Measurements from ENCODE around the gene TMEM247.
A peak's percentile ranks its signal among the peaks of the same experiment; 100 is the strongest.
"Not testable (repeated sequence)": the region's sequence is repeated elsewhere in the genome, so short reads cannot be mapped to it uniquely, and the experiment has no call there.

Gene TMEM247

DNA sequence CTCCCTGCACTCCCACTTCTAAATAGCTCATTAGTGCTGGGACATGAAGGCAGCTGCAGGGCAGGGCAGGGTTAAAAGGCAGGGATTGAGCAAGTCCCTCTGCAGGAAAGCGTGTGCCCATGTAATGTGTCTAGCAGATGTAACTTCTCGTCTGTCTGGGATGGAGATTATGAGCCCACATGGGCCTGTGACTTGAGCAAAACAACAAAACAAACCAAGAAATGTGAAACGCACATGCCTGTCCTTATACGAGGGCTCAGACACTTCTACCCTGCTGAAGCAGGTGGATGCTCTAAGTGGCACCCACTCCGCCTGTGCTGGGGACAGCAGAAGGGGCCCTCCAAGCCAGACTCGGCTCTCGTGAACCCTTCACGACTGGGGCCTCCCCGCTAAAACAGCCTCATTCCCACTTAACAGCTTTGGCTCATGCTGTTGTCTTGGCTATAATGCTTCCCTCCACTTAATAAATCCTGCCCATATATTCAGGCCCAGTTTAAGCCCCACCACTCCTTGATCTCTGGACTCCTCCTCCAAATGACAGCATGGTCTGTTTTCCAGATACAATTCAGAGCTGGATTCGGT is 40.9 kb downstream of the TMEM247 start:
- in situ Hi-C loops (cut with HindIII; ENCODE audit: low sequenced_read_pairs) = no loop called here
- TF ChIP-seq, protein P1, sequence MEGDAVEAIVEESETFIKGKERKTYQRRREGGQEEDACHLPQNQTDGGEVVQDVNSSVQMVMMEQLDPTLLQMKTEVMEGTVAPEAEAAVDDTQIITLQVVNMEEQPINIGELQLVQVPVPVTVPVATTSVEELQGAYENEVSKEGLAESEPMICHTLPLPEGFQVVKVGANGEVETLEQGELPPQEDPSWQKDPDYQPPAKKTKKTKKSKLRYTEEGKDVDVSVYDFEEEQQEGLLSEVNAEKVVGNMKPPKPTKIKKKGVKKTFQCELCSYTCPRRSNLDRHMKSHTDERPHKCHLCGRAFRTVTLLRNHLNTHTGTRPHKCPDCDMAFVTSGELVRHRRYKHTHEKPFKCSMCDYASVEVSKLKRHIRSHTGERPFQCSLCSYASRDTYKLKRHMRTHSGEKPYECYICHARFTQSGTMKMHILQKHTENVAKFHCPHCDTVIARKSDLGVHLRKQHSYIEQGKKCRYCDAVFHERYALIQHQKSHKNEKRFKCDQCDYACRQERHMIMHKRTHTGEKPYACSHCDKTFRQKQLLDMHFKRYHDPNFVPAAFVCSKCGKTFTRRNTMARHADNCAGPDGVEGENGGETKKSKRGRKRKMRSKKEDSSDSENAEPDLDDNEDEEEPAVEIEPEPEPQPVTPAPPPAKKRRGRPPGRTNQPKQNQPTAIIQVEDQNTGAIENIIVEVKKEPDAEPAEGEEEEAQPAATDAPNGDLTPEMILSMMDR (IDR thresholded peaks at IDR 0.05; ENCODE audit: low read depth, low read length) = no peak
- no peak for DNase-seq (ENCODE audit: low read depth, low spot score)
- H3K4me3 ChIP-seq (ENCODE audit: low read depth, low read length) = no peak overlapping the region

DNA sequence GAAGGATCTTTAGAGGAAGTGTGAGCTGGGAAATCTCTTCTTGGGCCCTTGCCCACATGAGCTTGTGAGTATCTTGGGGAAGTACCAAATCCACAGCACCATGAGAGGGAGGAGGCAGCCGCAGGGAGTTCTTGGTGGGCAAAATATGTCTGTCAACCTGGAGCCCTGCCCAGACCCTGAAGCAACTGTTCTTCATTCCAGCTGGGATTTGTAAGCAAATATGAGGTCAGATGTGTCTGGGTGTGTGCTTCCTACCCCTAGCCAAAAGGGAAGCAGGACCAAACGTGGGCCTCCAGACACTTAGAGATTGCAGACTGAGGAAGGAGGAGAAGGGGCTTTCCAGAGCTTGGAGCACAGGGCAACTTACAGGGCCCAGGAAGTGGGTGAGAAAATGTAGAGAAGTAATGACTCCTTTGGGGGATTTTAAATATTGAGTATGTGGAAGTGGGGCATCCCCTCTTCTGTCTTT is 41.9 kb downstream of the TMEM247 start:
- TF ChIP-seq, protein P1 (IDR thresholded peaks at IDR 0.05; ENCODE audit: low read depth, low read length) = no peak
- in situ Hi-C loops (cut with HindIII; ENCODE audit: low sequenced_read_pairs) = no loop called here
- H3K4me3 ChIP-seq (ENCODE audit: low read depth, low read length) = no peak overlapping the region
- DNase-seq (ENCODE audit: low read depth, low spot score) = peak; percentile 44

DNA sequence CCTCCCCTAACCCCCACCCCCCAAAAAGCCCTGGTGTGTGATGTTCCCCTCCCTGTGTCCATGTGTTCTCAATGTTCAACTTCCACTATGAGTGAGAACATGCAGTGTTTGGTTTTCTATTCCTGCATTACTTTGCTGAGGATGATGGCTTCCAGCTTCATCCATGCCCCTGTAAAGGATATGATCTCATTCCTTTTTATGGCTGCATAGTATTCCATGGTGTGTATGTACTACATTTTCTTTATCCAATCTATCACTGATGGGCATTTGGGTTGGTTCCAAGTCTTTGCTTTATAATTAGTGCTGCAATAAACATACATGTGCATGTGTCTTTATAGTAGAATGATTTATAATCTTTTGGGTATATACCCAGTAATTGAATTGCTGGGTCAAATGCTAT is 43.0 kb downstream of the TMEM247 start:
- H3K4me3 ChIP-seq (ENCODE audit: low read depth, low read length); DNase-seq (ENCODE audit: low read depth, low spot score); in situ Hi-C loops (cut with HindIII; ENCODE audit: low sequenced_read_pairs): not testable (repeated sequence)

DNA sequence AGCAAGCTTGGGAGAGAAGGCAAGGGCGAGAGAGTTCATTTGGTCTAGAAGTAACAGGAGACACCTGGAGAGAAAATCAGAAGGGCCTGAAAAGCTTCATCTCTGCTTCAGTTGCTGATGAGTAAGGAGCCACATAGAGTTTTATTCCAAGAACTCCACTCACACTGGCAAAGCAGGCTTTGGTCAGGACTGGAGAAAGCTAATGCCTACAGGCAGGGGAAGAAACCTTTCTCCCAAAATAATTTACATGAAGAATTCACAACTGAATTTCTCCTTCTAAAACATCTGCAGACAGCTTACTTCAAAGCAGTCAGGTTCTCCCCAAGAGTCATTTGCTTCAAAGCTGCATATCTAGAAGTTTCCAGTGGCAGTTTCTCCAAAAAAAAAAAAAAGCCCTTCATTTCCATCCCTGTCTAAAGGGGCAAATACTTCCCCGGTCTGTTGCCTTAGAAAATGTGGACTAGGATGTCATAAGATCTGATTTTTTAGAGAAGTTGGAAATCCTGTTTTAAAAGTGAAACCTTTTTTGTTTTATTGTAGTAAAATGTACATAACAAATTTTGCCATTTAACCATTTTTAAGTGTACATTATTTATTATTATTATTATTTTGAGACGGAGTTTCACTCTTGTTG is 46.3 kb downstream of the TMEM247 start:
- in situ Hi-C loops (cut with HindIII; ENCODE audit: low sequenced_read_pairs) = no loop called here
- no peak overlapping the region for H3K4me3 ChIP-seq (ENCODE audit: low read depth, low read length)
- DNase-seq (ENCODE audit: low read depth, low spot score) = no peak
- TF ChIP-seq, protein P1 (IDR thresholded peaks at IDR 0.05; ENCODE audit: low read depth, low read length) = no peak

DNA sequence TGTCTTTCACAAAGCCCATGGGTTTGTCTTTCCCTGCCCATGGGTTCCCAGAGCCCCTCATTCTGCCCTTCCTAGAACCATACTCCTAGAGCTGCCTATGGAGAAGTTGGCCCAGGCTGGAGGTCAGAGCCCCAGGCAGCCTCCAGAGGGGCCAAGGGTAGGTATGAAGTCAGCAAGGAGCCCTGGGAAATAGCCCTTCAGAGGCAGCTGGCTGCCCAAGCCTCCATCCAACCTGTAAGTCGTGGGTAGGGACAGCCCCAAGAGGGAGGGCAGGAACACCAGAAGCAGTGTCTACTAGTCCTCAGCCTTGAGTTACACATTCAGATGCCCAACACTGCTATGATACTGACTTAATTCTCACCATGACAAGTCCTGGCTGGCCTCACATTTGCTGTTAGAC is 49.5 kb downstream of the TMEM247 start:
- in situ Hi-C loops (cut with HindIII; ENCODE audit: low sequenced_read_pairs) = no loop called here
- TF ChIP-seq, protein P1 (IDR thresholded peaks at IDR 0.05; ENCODE audit: low read depth, low read length) = no peak
- H3K4me3 ChIP-seq (ENCODE audit: low read depth, low read length) = no peak overlapping the region
- no peak for DNase-seq (ENCODE audit: low read depth, low spot score)

DNA sequence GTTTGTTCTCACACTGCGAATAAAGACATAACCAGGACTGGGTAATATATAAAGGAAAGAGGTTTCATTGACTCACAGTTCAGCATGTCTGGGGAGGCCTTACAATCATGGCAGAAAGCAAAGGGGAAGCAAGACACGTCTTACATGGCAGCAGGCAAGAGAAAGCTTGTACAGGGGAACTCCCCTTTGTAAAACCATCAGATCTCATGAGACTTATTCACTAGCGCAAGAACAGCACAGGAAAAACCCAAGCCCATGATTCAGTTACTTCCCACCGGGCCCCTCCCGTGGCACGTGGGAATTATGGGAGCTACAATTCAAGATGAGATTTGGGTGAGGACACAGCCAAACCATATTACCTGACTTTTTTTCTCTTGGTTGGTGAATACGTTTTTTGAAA is 51.3 kb downstream of the TMEM247 start:
- in situ Hi-C loops (cut with HindIII; ENCODE audit: low sequenced_read_pairs) = no loop called here
- DNase-seq (ENCODE audit: low read depth, low spot score) = no peak
- no peak overlapping the region for H3K4me3 ChIP-seq (ENCODE audit: low read depth, low read length)
- TF ChIP-seq, protein P1 (IDR thresholded peaks at IDR 0.05; ENCODE audit: low read depth, low read length) = no peak

DNA sequence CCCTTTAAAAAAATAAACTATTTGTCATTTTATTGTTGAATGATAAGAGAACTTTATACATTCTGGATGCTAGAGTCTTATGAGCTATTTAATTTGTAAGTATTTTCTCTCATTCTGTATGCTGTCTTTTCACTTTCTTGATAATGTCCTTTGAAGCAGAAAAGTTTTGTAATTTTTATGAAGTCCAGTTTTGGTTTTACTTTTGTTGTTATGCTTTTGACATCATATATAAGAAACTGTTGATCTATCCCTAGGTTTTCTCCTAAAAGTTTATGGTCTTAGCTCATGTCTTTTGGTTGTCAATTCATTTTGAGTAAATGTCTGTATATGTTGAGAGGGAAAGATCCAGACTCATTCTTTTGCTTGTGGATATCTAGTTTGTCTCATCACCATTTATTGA is 52.5 kb downstream of the TMEM247 start:
- TF ChIP-seq, protein P1 (IDR thresholded peaks at IDR 0.05; ENCODE audit: low read depth, low read length) = no peak
- in situ Hi-C loops (cut with HindIII; ENCODE audit: low sequenced_read_pairs) = no loop called here
- no peak overlapping the region for H3K4me3 ChIP-seq (ENCODE audit: low read depth, low read length)
- no peak for DNase-seq (ENCODE audit: low read depth, low spot score)
